HAP-1 (cell line): ENCODE results near the gene IL15RA.

ENCODE experiments used
- DNase-seq, 2 experiments: peaks; one replicate each; pipeline ENCODE4 v3.0.0-alpha.2; 2016 to 2020; ENCODE audit warnings: low spot score in 2 of 2
- H3K27me3 ChIP-seq: fragments of 250-450 bp; sonication (Bioruptor Pico); 2 replicates; pipeline ENCODE4 v1.5.1; 2020; ENCODE audit warnings: low read depth, mild to moderate bottlenecking, moderate library complexity
- H3K36me3 ChIP-seq: fragments of 250-450 bp; sonication (Bioruptor Pico); replicated peaks from 2 replicates; pipeline ENCODE4 v1.5.1; 2020; ENCODE audit warnings: mild to moderate bottlenecking
- H3K4me1 ChIP-seq: fragments of 250-450 bp; sonication (Bioruptor Pico); 2 replicates; pipeline ENCODE4 v1.5.1; 2020; ENCODE audit warnings: mild to moderate bottlenecking
- H3K4me3 ChIP-seq: fragments of 250-450 bp; sonication (Bioruptor Pico); 2 replicates; pipeline ENCODE4 v1.5.1; 2020; ENCODE audit warnings: mild to moderate bottlenecking, moderate library complexity
- H3K9me3 ChIP-seq: fragments of 250-450 bp; sonication (Bioruptor Pico); 2 replicates; pipeline ENCODE4 v1.5.1; 2020; ENCODE audit warnings: mild to moderate bottlenecking, moderate library complexity
- in situ Hi-C: fragments of 300-500 bp; cut with MboI; formaldehyde crosslinking; loops from 3 replicates; pipeline ENCODE4 v1.14.3; 2020; ENCODE audit warnings: low sequenced_read_pairs, inconsistent platforms, mixed read lengths

The IL15RA gene

GRCh38 chr10:5977471-5978229 lies at the start of gene IL15RA:
IL15RA (minus strand) TSS chr10:5977543; CDS start chr10:5977492, 51 bp downstream.
- no peaks in the 10 kb centered on the region for H3K9me3 ChIP-seq
- in situ Hi-C loops = no loop called here
- peak in 1 of 2 experiments; percentile 41 for DNase-seq
- H3K36me3 ChIP-seq = no peaks in the 10 kb centered on the region
- H3K4me3 ChIP-seq = peak within 1 kb of the TSS; percentile 41
- peaks cover 23% of the 10 kb centered on the region for H3K27me3 ChIP-seq
- no peaks in the 10 kb centered on the region for H3K4me1 ChIP-seq

- peak; percentile 67 to 91 for DNase-seq
- Histone ChIP-seq H3K4me3 (no peak overlapping the region), H3K9me3 (no peaks in the 10 kb centered on the region), H3K27me3 (no peaks in the 10 kb centered on the region), H3K36me3 (no peaks in the 10 kb centered on the region), H3K4me1 (peaks cover 10% of the 10 kb centered on the region)
- in situ Hi-C loops = no loop called here
Observed at GRCh38 chr10:6025683-6026255, 48.4 kb upstream of the IL15RA start.

- Histone ChIP-seq H3K4me3 (no peak overlapping the region), H3K27me3 (no peaks in the 10 kb centered on the region), H3K4me1 (peaks cover 10% of the 10 kb centered on the region), H3K9me3 (no peaks in the 10 kb centered on the region), H3K36me3 (no peaks in the 10 kb centered on the region)
- in situ Hi-C loops = no loop called here
- no peak for DNase-seq
Observed at GRCh38 chr10:6024334-6024682, 47.0 kb upstream of the IL15RA start.

GRCh38 chr10:6023661-6024333 lies 46.5 kb upstream of the IL15RA start:
- DNase-seq = no peak
- in situ Hi-C loops = no loop called here
- no peaks in the 10 kb centered on the region for H3K27me3 ChIP-seq
- H3K4me3 ChIP-seq = no peak overlapping the region
- H3K36me3 ChIP-seq = no peaks in the 10 kb centered on the region
- H3K4me1 ChIP-seq = peaks cover 10% of the 10 kb centered on the region
- H3K9me3 ChIP-seq = no peaks in the 10 kb centered on the region

- DNase-seq = no peak
- Histone ChIP-seq H3K9me3 (no peaks in the 10 kb centered on the region), H3K27me3 (no peaks in the 10 kb centered on the region), H3K4me3 (no peak overlapping the region), H3K36me3 (no peaks in the 10 kb centered on the region), H3K4me1 (peaks cover 10% of the 10 kb centered on the region)
- in situ Hi-C loops = no loop called here
Observed at GRCh38 chr10:6022660-6023059, 45.3 kb upstream of the IL15RA start.

- Histone ChIP-seq H3K4me3 (no peak overlapping the region), H3K27me3 (no peaks in the 10 kb centered on the region; the same call in 1 of the 2 replicates), H3K36me3 (no peaks in the 10 kb centered on the region), H3K9me3 (no peaks in the 10 kb centered on the region), H3K4me1 (peaks cover 3% of the 10 kb centered on the region)
- no peak for DNase-seq
- in situ Hi-C loops = no loop called here
Observed at GRCh38 chr10:6020826-6021225, 43.5 kb upstream of the IL15RA start.

- in situ Hi-C loops = no loop called here
- DNase-seq = no peak
- no peaks in the 10 kb centered on the region for H3K9me3 ChIP-seq
Observed at GRCh38 chr10:6019796-6020195, 42.5 kb upstream of the IL15RA start.

GRCh38 chr10:6019010-6019782 lies 41.9 kb upstream of the IL15RA start:
- Histone ChIP-seq H3K4me1 (no peaks in the 10 kb centered on the region), H3K4me3 (no peak overlapping the region), H3K9me3 (no peaks in the 10 kb centered on the region), H3K36me3 (no peaks in the 10 kb centered on the region), H3K27me3 (no peaks in the 10 kb centered on the region; the same call in 1 of the 2 replicates)
- no peak for DNase-seq
- in situ Hi-C loops = no loop called here

More at GRCh38 chr10:6019796-6020195, 42.5 kb upstream of the IL15RA start:
- no peak overlapping the region for H3K4me3 ChIP-seq
- no peaks in the 10 kb centered on the region; the same call in 1 of the 2 replicates for H3K27me3 ChIP-seq
- no peaks in the 10 kb centered on the region for H3K36me3 ChIP-seq
- H3K4me1 ChIP-seq = no peaks in the 10 kb centered on the region

GRCh38 chr10:6018422-6018821 lies 41.1 kb upstream of the IL15RA start:
- Histone ChIP-seq H3K4me1 (no peaks in the 10 kb centered on the region), H3K4me3 (no peak overlapping the region), H3K27me3 (no peaks in the 10 kb centered on the region; the same call in 1 of the 2 replicates), H3K36me3 (no peaks in the 10 kb centered on the region), H3K9me3 (no peaks in the 10 kb centered on the region)
- in situ Hi-C loops = no loop called here
- no peak for DNase-seq

- no peak for DNase-seq
- no peaks in the 10 kb centered on the region for H3K9me3 ChIP-seq
- no peaks in the 10 kb centered on the region for H3K36me3 ChIP-seq
- no peak overlapping the region for H3K4me3 ChIP-seq
- no peaks in the 10 kb centered on the region for H3K4me1 ChIP-seq
- no peaks in the 10 kb centered on the region; the same call in 1 of the 2 replicates for H3K27me3 ChIP-seq
- in situ Hi-C loops = no loop called here
Observed at GRCh38 chr10:6017781-6018354, 40.5 kb upstream of the IL15RA start.

GRCh38 chr10:6014241-6014761 lies 37.0 kb upstream of the IL15RA start:
- in situ Hi-C loops = no loop called here
- DNase-seq = peak; percentile 27 to 60

GRCh38 chr10:6013413-6014192 lies 36.3 kb upstream of the IL15RA start:
- Histone ChIP-seq H3K36me3 (no peaks in the 10 kb centered on the region), H3K4me1 (no peaks in the 10 kb centered on the region), H3K27me3 (no peaks in the 10 kb centered on the region; the same call in 1 of the 2 replicates), H3K4me3 (no peak overlapping the region), H3K9me3 (no peaks in the 10 kb centered on the region)
- DNase-seq = no peak
- in situ Hi-C loops = no loop called here

More at GRCh38 chr10:6014241-6014761, 37.0 kb upstream of the IL15RA start:
- H3K36me3 ChIP-seq = no peaks in the 10 kb centered on the region
- no peaks in the 10 kb centered on the region for H3K4me1 ChIP-seq
- no peaks in the 10 kb centered on the region; the same call in 1 of the 2 replicates for H3K27me3 ChIP-seq
- no peaks in the 10 kb centered on the region for H3K9me3 ChIP-seq
- no peak overlapping the region for H3K4me3 ChIP-seq
